Natural killer cell (primary cell): Measurements from ENCODE around the gene GPAM. TPM values are rescaled to one million over a fixed set of nuclear protein-coding genes. Genes with fewer than 3 reads are reported as not detected.

Experiments used
- ATAC-seq, 3 donors: fragments of 150-1000 bp in 2 of 3; fragments of 200-7000 bp in 1 of 3; cut with Tn5 transposase; 1 replicate in 1 of 3; 2 replicates in 2 of 3; pipeline ENCODE4 v1.10.0; 2021; ENCODE audit warnings: mild to moderate bottlenecking in 2 of 3, moderate library complexity in 2 of 3
- DNase-seq, 2 donors: peaks; one replicate each; pipeline versions ENCODE4 v3.0.0 to v3.0.0-alpha.2; 2013 to 2021; ENCODE audit warnings: mixed read lengths in 1 of 2
- H3K27ac ChIP-seq: one replicate; pipeline ENCODE4 v1.5.1; 2013; ENCODE audit warnings: mild to moderate bottlenecking, low read length
- H3K27me3 ChIP-seq: one replicate; pipeline ENCODE4 v1.6.1; 2013; ENCODE audit warnings: low read length; ENCODE audit not compliant: control insufficient read depth, insufficient read depth
- H3K36me3 ChIP-seq: one replicate; pipeline ENCODE4 v1.6.1; 2013; ENCODE audit warnings: low read length; ENCODE audit not compliant: control insufficient read depth, insufficient read depth
- H3K4me1 ChIP-seq: one replicate; pipeline ENCODE4 v1.6.1; 2013; ENCODE audit warnings: low read length; ENCODE audit not compliant: control insufficient read depth, insufficient read depth
- H3K4me3 ChIP-seq: one replicate; pipeline ENCODE4 v1.5.1; 2013; ENCODE audit warnings: low read length
- H3K9me3 ChIP-seq: one replicate; pipeline ENCODE4 v1.6.1; 2013; ENCODE audit warnings: low read length; ENCODE audit not compliant: control insufficient read depth, insufficient read depth
- H3K27ac Mint-ChIP-seq, 2 donors: one replicate each; pipeline ENCODE4 v1.8.0; 2022; ENCODE audit warnings: mild to moderate bottlenecking in 2 of 2, mixed read lengths in 2 of 2, moderate library complexity in 1 of 2
- H3K27me3 Mint-ChIP-seq, 2 donors: one replicate each; pipeline ENCODE4 v1.8.0; 2022; ENCODE audit warnings: low read depth in 2 of 2, mixed read lengths in 2 of 2
- H3K36me3 Mint-ChIP-seq: one replicate; pipeline ENCODE4 v1.8.0; 2022; ENCODE audit warnings: mixed read lengths
- H3K4me1 Mint-ChIP-seq, 2 donors: one replicate each; pipeline ENCODE4 v1.8.0; 2022; ENCODE audit warnings: mixed read lengths in 2 of 2
- H3K4me3 Mint-ChIP-seq: one replicate; pipeline ENCODE4 v1.8.0; 2022; ENCODE audit warnings: mild to moderate bottlenecking, moderate library complexity, mixed read lengths
- H3K9me3 Mint-ChIP-seq, 2 donors: one replicate each; pipeline ENCODE4 v1.8.0; 2022; ENCODE audit warnings: mixed read lengths in 2 of 2
- CTCF ChIP-seq: fragments of 200-600 bp; IDR thresholded peaks from one replicate; pipeline ENCODE4 v1.8.0; 2022; ENCODE audit warnings: antibody characterized with exemption
- WGBS: methylation state at CpG from one replicate; pipeline ENCODE4 v1.1.7; 2013; ENCODE audit warnings: missing lambda C conversion rate; ENCODE audit not compliant: insufficient coverage; 5-methylcytosine and 5-hydroxymethylcytosine counted together
- intact Hi-C: fragments of 100-400 bp; cut with micrococcal nuclease; formaldehyde crosslinking; loops from one replicate; pipeline ENCODE4 v1.14.2; 2022
- total RNA-seq, 4 donors: library from RNA; stranded (reverse); fragments of 120-200 nt in 1 of 4; gene quantifications; one replicate each; pipeline versions ENCODE4 v1.2.3 to v1.2.4, GENCODE V29; 2013 to 2022

GPAM gene
- total RNA-seq, 3 donors from 2014 or later (not counting 1 experiment from before 2014, with no cell fraction given): 4.7 to 11.7 (median 6.1) TPM

DNA sequence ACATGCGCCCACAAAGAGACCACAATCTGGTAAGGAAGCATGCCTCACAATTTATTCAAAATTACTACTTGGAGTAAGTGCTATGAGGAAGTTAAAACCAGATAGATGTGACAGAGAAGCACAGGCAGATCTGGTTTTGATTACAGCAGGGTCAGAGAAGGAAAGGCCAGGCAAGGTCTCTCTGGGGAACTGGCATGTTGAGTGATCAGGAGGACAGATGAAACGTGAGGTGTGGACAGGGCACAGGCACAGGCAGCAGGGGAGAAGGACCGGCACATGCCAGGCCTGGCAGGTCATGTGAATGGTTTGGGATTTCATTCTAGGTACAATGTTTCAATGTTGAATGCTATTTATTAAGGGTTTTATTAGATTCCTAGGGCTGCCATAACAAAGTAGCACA lies 51.6 kb downstream of the GPAM start:
- no peak for TF ChIP-seq CTCF
- no peaks in the 10 kb centered on the region for H3K36me3 ChIP-seq
- intact Hi-C loops: loop anchor here (10.0 kb wide), 1 partner anchor 1517 kb away; no protein-coding TSS in a partner anchor
- no peak overlapping the region for H3K27ac Mint-ChIP-seq
- DNase-seq (no peak), ATAC-seq (no peak)
- H3K27ac ChIP-seq: no peak overlapping the region
- no peaks in the 10 kb centered on the region for H3K36me3 Mint-ChIP-seq
- no peaks in the 10 kb centered on the region for H3K27me3 Mint-ChIP-seq
- H3K4me1 Mint-ChIP-seq: no peaks in the 10 kb centered on the region
- no peaks in the 10 kb centered on the region for H3K27me3 ChIP-seq
- no peaks in the 10 kb centered on the region for H3K9me3 ChIP-seq
- no peak overlapping the region for H3K4me3 Mint-ChIP-seq
- H3K4me3 ChIP-seq: no peak overlapping the region
- 76% methylated on average over 2 of the region's 3 CpGs for WGBS
- no peaks in the 10 kb centered on the region for H3K4me1 ChIP-seq
- H3K9me3 Mint-ChIP-seq: no peaks in the 10 kb centered on the region

- WGBS: 71% methylated on average over 11 of the region's 11 CpGs
- intact Hi-C loops: loop anchor here (10.0 kb wide), 1 partner anchor 1517 kb away; no protein-coding TSS in a partner anchor
Measured at GRCh38 chr10:112131346-112131745, 52.2 kb downstream of the GPAM start.

DNA sequence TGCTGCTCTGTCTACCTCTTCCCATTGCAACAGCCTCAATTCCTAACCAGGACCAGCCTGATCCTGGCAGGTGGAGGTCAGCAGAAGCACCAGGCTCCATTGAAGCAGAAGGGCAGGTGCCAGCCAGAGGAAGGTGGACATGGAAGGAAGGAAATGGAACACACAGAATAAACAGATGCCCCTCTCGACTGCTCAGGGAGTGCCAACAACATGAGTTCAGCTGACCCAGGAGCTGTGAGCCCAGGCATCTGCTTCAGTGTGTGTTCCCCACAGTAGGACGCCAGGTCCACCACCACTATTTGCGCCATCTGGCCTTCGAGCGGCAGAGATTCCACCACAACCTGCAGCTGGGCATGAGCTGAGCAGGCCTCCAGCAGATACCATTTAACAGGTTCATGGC lies 56.7 kb downstream of the GPAM start:
- no peak for TF ChIP-seq CTCF
- H3K9me3 Mint-ChIP-seq: no peaks in the 10 kb centered on the region
- Histone ChIP-seq H3K4me1 (no peaks in the 10 kb centered on the region), H3K27ac (no peak overlapping the region), H3K9me3 (no peaks in the 10 kb centered on the region), H3K36me3 (no peaks in the 10 kb centered on the region), H3K4me3 (no peak overlapping the region), H3K27me3 (no peaks in the 10 kb centered on the region)
- H3K27ac Mint-ChIP-seq: no peak overlapping the region
- ATAC-seq (no peak), DNase-seq (no peak)
- no peak overlapping the region for H3K4me3 Mint-ChIP-seq
- H3K4me1 Mint-ChIP-seq: no peaks in the 10 kb centered on the region
- H3K36me3 Mint-ChIP-seq: no peaks in the 10 kb centered on the region
- intact Hi-C loops: no loop called here
- H3K27me3 Mint-ChIP-seq: no peaks in the 10 kb centered on the region
- WGBS: 85% methylated on average over 5 of the region's 5 CpGs

More at GRCh38 chr10:112131346-112131745, 52.2 kb downstream of the GPAM start:
- DNase-seq (no peak), ATAC-seq (no peak)
- H3K27me3 ChIP-seq: no peaks in the 10 kb centered on the region
- no peak overlapping the region for H3K27ac Mint-ChIP-seq
- H3K4me3 Mint-ChIP-seq: no peak overlapping the region
- H3K36me3 Mint-ChIP-seq: no peaks in the 10 kb centered on the region
- H3K4me1 ChIP-seq: no peaks in the 10 kb centered on the region
- no peaks in the 10 kb centered on the region for H3K36me3 ChIP-seq
- no peak overlapping the region for H3K4me3 ChIP-seq
- no peaks in the 10 kb centered on the region for H3K9me3 ChIP-seq
- no peaks in the 10 kb centered on the region for H3K9me3 Mint-ChIP-seq
- no peak for TF ChIP-seq CTCF
- no peaks in the 10 kb centered on the region for H3K4me1 Mint-ChIP-seq
- no peaks in the 10 kb centered on the region for H3K27me3 Mint-ChIP-seq
- no peak overlapping the region for H3K27ac ChIP-seq

DNA sequence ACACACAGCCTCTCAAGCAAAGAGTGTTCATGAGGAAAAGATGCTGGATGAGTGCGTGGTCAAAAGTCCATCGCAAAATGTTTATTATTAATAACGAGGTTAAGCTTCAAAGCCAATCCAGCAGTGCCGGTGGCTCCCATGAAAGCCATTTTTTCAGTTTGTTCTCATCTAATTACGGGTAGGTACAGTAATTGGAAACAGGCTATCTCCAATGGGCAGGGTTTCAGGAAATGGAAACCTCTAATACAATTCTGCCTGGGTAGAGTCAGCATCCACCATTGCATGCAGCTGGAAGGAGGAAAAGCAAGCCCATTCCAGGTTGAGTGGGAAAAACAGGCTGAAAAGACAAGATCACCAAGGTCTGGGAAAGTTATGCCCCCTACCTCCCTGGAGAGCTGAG lies 57.4 kb downstream of the GPAM start:
- Mint-ChIP-seq H3K27me3 (no peaks in the 10 kb centered on the region), H3K4me1 (no peaks in the 10 kb centered on the region), H3K4me3 (no peak overlapping the region), H3K27ac (no peak overlapping the region), H3K9me3 (no peaks in the 10 kb centered on the region), H3K36me3 (no peaks in the 10 kb centered on the region)
- H3K4me1 ChIP-seq: no peaks in the 10 kb centered on the region
- H3K4me3 ChIP-seq: no peak overlapping the region
- no peaks in the 10 kb centered on the region for H3K27me3 ChIP-seq
- no peaks in the 10 kb centered on the region for H3K9me3 ChIP-seq
- WGBS: 90% methylated on average over 5 of the region's 5 CpGs
- H3K36me3 ChIP-seq: no peaks in the 10 kb centered on the region
- H3K27ac ChIP-seq: no peak overlapping the region
- intact Hi-C loops: no loop called here
- DNase-seq (no peak), ATAC-seq (no peak)
- no peak for TF ChIP-seq CTCF
